ENCODE results near the gene MBD3L4.
"Not testable (repeated sequence)": the region's sequence is repeated elsewhere in the genome, so short reads cannot be mapped to it uniquely, and the experiment has no call there.

Gene MBD3L4

DNA sequence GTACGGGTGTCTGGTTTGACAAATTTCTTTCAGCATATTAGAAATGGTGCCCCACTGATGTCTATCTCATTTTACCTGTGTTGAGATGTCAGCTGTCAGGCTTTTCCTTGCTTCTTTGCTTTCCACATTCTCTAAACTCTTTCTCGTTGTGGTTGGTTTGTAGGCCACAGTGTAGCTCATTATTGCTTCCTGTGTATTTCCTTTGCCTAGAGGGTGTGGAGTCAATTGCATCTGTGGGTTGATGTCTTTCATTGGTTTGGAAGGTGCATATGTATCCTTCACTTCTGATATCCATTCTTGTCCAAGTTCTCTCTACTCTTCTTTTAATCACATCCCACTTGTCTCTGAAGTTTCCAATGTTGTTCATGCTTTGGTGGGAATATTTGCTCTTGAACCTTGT is 1.6 kb upstream of the MBD3L4 start:
- not testable (repeated sequence) for DNase-seq

DNA sequence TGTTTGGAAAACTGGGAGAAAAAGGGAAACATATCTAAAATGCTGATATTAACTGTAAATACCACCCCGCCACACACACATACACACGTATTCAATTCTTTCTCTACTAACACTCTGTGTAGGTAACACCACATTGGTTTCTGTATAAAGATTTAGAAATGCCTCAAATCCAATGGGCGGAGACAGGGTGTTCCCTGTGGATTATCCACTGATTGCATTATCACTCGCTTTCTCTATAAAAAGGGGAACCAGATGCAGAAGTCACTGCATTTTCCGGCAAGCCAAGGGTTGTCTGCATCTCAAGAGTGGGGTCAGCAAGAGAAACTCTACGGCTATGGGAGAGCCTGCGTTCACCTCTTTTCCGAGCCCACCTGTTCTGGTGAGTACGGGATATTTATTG is 9.7 kb downstream of the MBD3L4 start, which contains the start of gene MBD3L5:
Gene MBD3L5 (plus strand): TSS at position 301 of the 400 bp plus-strand sequence. CDS start 34 bp downstream, at position 335.
- DNase-seq, result not testable (repeated sequence)

DNA sequence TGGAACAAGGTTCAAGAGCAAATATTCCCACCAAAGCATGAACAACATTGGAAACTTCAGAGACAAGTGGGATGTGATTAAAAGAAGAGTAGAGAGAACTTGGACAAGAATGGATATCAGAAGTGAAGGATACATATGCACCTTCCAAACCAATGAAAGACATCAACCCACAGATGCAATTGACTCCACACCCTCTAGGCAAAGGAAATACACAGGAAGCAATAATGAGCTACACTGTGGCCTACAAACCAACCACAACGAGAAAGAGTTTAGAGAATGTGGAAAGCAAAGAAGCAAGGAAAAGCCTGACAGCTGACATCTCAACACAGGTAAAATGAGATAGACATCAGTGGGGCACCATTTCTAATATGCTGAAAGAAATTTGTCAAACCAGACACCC is 11.2 kb downstream of the MBD3L4 start:
- DNase-seq, result not testable (repeated sequence)

DNA sequence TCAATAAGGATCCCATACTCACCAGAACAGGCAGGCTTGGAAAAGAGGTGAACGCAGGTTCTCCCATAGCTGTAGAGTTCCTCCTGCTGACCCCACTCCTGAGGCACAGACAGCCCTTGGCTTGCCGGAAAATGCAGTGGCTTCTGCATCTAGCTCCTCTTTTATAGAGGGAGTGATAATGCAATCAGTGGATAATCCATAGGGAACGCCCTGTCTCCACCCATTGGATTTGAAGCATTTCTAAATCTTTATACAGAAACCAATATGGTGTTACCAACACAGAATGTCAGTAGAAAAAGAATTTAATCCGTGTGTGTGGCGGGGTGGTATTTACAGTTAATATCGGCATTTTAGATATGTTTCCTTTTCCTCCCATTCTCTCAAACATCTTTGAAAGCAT is 18.6 kb downstream of the MBD3L4 start, which contains the start of gene MBD3L2B:
Gene MBD3L2B (minus strand): TSS at position 101 of the 400 bp plus-strand sequence. CDS start 34 bp downstream, at position 67.
- DNase-seq, result not testable (repeated sequence)

DNA sequence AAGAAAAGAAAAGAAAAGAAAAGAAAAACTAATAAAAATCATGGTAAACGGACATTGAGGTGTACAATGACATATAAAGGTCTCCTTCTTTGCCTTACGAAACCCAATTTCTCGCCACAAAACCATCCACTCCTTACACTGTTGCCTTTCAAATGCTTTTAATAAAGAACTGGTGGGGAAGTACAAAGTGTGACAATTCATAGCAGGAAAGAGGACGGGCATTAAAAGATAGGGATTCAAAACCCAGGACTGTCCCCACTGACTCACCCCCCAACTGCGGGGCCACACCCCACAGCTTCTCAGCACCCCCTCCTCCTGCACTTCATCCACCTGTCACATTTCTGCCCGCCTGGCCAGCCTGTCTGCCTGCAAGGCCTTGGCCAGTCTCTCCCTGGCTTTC is 21.2 kb downstream of the MBD3L4 start:
- DNase-seq, result no peak

DNA sequence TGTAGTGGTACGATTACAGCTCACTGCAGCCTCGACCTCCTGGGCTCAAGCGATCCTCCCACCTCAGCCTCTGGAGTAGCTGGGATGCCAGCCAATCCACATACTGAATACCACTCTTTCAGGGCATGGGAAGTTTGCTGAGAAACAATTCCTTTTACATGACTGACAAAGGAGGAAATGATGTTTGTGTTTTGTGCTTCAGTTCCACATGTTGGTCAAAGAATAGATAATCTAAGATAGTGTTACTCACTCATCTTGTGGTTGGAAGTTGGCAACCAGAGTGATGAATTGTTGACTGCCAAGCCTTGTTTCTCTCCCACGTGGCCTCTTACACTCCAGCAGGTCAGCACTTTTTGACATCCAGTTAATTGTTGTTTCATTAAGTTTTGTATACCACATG is 26.3 kb downstream of the MBD3L4 start:
- no peak for DNase-seq

DNA sequence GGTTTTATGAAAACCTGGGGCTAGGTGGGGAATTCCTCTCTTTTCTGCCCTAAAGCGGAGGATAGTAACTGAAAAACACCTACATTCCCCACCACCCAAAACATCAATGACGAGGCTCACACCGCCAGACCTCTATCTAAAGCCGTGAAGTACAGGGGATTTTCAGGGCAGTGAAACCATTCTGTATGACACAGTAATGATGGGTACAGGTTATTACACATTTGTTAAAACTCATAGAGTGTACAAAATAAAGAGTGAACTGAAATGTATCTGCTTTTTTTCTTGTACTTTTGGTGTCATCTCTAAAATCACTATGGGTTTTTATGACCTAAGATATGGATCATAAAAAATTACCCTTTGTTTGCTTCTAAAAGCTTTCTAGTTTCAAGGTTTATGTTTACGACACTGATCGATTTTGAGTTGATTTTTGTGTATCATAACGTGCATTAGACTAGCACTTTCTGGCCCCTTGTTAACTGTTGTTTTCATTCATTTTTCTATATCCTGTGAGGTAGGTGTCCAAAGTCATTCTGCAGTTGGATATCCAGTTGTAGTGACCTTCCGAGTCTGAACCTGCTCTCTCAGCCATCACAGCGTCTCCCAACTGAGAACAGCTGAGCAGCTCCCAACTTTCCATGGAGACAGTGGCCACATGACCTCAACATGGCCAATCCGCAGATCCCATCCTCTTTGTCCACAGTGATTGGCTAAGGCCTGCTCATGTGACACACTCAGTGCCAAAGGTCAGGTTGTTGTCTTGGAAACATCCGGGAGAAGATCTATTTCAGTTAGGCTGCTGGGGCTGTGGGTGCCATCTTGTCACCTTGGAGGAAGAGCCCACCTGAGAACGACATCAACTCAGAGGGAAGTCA is 29.0 kb downstream of the MBD3L4 start:
- DNase-seq, result no peak

DNA sequence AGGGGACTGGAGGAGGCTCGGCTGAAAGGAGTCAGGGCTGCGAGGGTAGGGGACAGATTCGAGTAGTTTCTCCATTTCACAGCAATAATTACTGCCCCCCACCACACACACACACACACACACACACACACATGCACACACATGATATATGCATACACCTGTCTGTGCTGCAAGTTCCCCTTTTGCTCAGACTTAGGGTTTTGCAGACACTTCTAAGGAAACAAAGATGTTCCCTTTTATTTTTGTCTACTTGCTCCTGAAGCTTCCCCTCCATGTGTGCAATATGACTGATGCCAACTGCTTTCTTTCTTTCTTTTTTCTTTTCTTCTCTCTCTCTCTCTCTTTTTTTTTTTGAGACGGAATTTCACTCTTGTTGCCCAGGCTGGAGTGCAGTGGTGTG is 32.1 kb downstream of the MBD3L4 start:
- no peak for DNase-seq

DNA sequence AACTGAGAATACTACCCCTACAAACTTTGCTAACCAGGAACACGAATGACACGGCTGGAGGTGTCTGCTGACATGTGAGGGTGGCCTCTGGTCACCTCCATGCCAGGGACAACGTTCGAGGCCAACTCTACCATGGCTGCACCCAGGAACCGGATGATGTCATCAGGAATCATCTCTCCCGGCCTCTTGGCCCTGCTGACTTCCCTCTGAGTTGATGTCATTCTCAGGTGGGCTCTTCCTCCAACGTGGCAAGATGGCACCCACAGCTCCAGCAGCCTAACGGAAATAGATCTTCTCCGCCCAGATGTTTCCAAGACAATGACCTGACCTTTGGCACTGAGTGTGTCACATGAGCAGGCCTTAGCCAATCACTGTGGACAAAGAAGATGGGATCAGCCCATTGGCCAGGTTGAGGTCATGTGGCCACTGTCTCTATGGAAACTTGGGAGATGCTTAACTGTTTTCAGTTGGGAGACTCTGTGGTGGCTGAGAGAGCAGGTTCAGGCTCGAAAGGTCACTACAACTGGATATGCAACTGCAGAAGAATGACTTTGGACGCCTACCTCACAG is 33.8 kb downstream of the MBD3L4 start:
- no peak for DNase-seq

DNA sequence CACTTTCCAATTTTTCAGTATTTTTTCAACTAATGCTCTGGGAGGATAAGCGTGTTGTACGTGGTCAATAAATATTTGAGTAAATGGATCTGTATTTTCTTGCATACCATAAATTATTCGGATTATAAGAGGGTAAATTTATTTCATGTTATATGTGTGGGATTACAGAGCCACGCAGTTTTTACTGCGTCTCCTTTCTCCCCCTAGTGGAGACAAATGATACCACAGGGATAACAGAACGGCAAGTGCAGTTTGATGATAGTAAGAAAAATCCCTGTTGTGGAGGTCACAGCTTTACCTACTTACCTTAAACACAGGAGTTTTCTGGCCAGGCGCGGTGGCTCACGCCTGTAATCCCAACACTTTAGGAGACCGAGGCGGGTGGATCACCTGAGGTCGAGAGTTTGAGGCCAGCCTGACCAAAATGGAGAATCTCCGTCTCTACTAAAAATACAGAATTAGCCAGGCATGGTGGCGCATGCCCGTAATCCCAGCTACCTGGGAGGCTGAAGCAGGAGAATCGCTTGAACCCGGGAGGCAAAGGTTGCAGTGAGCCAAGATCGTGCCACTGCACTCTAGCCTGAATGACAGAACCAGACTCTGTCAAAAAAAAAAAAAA is 35.6 kb downstream of the MBD3L4 start:
- DNase-seq, result no peak

DNA sequence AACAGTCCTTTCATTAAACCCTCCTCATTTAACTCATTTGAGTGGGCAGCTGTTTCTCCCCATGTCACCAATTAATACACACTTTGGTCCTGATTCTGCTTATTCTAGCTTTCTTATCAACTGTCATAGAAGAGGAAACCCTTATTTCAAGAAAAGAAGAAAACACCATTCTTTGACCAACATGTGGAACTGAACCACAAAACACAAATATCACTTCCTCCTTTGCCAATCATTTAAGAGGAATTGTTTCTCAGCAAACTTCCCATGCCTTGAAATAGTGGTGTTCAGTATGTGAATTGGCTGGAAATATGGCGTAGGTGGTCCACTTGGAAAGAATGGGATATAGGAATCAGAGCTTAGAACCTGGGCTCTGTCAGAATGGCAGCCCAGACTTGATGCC is 39.2 kb downstream of the MBD3L4 start:
- no peak for DNase-seq

DNA sequence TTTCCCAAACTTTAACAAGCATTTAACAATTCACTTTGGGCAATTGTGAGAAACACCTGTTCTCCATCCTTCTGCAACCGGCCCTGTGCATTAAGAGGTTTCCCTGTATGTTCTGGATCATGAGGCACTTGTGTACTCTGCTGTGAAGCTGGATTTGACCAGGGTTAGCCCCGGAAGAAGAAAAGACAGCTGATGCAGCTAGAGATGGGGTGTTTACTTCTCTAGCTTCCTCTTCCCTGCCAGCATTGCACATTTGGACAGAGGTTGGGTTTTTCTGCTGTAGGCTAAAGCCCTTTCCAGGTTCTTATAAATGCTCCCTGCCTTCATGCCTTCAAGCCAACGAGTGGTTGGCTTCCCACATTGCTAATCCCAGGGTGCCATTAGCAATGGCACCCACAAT is 39.6 kb downstream of the MBD3L4 start:
- DNase-seq, result no peak

DNA sequence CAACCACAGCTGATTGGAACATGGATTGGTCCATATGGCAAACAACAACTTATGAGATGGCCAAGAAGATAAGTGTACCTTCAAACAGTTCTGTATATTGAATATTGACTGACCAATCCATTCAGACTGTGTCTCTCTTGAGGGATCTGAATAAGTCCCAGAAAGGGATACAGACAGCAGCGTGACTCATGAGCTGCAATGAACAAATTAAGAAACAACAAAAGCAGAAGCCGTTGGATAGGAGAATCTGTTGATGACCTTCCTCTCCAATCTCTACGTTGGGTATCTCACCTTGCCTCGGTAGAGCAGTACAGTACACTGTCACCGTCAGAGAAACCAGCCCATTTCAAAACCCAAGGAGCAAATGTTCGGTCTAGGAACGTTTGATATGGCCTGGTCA is 40.0 kb downstream of the MBD3L4 start:
- no peak for DNase-seq

DNA sequence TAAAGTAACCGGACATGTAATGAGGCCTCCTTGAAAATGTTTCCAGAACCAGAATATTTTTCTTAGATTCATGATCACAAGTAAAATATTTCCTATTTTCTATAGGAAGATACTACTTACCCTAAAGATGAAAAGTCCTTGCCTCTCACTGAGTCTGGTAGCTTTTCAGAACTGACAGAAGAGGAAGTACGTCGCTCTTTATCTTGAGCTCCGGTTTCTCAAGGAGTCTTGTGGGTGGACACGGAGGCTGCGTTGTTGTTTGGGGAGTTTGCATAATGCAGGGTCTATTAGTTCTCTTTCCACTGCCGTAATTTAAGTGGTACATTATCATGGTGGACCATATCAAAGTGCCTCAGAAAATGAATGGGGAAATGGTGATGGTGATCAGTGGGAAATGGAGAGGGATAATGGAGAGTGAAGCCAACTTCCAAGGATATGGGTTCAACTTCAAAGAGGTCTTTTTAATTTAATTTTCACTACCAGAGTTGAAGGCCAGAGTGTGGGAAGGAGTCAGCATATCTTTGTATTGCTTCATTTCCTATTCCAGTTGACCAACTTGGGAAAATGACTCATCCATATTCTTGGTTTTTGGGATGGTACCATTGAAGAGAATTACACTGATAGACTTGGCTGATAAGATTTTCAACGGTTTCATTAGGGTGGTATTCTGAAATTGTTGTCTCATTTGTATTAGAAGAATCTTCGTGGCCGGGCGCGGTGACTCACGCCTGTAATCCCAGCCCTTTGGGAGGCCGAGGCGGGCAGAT is 42.1 kb downstream of the MBD3L4 start:
- no peak for DNase-seq

DNA sequence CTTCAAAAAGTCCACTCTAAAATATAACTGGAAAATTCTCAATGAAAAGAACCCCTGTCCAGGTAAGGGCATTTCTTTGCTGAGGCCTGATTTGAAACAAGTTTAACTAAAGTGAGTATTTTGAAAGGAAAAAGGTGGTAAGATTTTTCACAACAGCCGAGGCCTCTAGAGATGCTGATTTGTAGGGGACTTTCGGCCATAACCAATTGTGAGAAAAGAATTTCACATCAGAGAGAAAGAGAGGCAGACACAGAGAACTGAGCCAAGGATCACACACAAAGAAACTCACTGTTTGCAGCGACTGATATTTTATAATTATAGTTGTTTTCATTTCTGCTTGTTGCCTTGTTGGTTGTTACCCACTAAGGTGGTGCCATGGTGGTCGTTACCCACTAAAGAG is 43.2 kb downstream of the MBD3L4 start:
- DNase-seq, result no peak

DNA sequence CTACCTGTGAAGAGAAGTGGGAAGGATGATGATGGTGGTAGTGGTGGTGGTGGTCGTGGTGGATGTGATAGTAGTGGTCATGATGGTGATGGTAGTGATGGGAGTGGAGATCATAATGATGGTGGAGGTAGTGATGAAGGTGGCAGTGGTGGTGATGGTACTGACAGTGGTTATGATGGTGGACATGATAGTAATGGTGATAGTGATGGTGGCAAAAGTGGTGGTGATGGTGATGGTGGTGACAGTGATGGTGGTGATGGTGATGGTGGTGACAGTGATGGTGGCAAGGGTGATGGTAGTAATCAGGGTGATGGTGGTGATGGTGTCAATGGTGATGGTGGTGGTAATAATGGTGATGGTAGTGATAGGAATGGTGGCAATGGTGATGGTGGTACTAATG is 44.9 kb downstream of the MBD3L4 start:
- no peak for DNase-seq

DNA sequence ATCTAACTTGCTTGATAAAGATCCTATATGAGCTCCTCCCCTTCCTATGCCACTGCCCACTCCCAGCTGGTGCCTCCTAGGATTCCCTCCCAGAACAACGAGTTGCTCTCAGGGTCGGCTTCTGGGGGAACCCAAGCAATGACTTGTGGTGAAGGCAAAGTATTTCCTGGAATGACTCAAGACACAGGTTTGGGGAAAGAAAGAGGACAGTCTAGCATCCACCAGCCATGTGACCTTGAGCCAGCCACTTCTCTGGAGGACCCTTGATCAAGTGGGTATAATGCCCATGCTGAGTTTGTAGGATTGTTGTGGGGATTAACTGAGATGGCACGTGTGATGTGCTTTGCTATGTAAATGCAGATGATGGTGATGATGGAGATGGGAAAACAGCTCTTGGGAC is 51.7 kb downstream of the MBD3L4 start:
- no peak for DNase-seq

DNA sequence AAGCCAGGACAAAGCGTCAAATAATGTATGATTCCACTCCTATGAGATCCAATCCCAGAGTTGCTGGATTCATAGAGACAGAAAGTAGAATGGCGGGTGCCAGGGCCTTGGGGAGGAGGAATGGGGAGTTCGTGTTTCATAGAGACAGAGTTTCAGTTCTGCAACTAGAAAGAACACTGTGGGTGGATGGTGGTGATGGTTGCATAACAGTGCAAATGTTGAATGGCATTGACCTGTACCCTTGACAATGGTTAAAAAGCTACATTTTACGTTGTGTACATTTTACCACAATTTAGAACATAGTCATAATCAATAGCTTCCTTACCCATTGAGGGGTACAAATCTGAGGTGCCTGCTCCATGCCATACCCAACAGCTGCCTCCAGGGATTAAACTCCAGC is 52.1 kb downstream of the MBD3L4 start:
- no peak for DNase-seq
